ENCODE data around the gene CMTM1. TPM values are rescaled to one million over a fixed set of nuclear protein-coding genes. Genes with fewer than 3 reads are reported as not detected.

CMTM1 gene
- total and polyA plus RNA-seq, 2 donors from 2014 or later = 4.6 TPM; not detected in 1

DNA sequence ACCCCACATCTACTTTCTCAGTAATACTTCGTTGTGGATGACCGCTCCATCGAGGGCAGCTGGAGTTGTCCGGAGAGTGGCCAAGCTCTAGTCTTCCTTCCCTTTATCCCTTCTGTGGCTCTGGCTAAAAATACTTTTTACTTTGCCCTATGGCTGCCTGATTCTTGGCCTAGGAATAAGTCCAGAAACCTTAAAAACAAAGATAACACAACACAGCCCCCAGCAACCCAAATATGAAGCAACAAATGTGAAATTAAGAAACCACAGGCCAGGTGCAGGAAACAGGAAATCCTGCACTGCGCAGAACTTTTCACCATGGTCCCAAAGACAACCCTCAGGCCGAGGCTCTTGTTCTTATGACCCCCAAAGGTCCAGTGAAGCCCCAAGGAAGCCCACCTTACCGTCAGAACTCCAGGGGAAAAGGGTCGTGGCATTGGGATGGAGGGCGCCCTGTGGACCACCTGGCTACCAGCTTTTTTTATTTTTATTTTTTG lies 42.3 kb upstream of the CMTM1 start:
- H3K4me1 ChIP-seq (ENCODE audit: control insufficient read depth in 2 of 3, insufficient read depth in 2 of 3, low read depth in 1 of 3, low read length in 3 of 3) = peaks cover 0 to 11% (median 0%) of the 10 kb centered on the region in 3 donors
- H3K27ac ChIP-seq (ENCODE audit: low read depth in 2 of 2, low read length in 2 of 2) = no peak overlapping the region
- intact Hi-C loops (cut with DNase I) = no loop called here
- H3K4me3 ChIP-seq (ENCODE audit: low read length in 3 of 3) = no peak overlapping the region
- H3K36me3 ChIP-seq (ENCODE audit: control insufficient read depth in 2 of 3, insufficient read depth in 3 of 3, low read length in 3 of 3) = peaks cover 0 to 25% (median 13%) of the 10 kb centered on the region in 3 donors
- no peaks in the 10 kb centered on the region for H3K9me3 ChIP-seq (ENCODE audit: control insufficient read depth in 2 of 3, insufficient read depth in 1 of 3, low read length in 3 of 3)
- no peak for TF ChIP-seq CTCF (IDR thresholded peaks at IDR 0.05; ENCODE audit: borderline replicate concordance, extremely low read depth, insufficient read depth)
- DNase-seq (no peak), FAIRE-seq (no peak)
- no peak overlapping the region for H3K9ac ChIP-seq (ENCODE audit: low read length in 3 of 3)
- H3K27me3 ChIP-seq (ENCODE audit: control insufficient read depth, insufficient read depth, low read length) = no peaks in the 10 kb centered on the region

DNA sequence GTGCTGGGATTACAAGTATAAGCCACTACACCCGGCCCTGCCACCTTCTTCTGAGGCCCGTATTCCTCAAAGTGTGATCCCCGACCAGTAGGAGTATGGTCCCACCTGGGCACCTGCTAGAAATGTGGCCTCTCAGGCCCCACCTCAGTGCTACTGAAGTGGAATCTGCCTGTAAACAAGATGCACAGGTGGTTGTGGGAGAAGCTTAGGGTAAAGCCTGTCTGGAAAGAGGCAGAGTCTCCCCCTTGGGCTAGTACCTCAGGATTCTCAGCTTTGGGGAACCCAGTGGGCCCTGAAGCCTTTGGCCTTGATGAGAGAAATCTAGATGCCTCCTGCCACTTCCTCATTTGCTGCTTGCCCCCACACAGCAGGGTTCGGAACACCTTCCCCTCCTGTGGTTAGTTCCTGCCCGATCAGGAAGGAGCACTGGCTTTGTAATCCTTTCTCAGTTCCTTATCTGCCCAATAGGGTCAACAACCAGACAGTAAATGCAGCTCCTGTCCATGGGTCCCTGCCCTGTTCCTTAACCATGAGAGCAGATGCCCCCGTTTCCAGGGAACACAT lies 41.6 kb upstream of the CMTM1 start:
- H3K4me3 ChIP-seq (ENCODE audit: low read length in 3 of 3) = no peak overlapping the region

GRCh38 chr16:66525396-66526180 lies 40.7 kb upstream of the CMTM1 start:
- intact Hi-C loops (cut with DNase I) = no loop called here
- no peak for FAIRE-seq
- Histone ChIP-seq H3K9me3 (ENCODE audit: control insufficient read depth in 2 of 3, insufficient read depth in 1 of 3, low read length in 3 of 3) (no peaks in the 10 kb centered on the region), H3K4me3 (ENCODE audit: low read length in 3 of 3) (no peak overlapping the region), H3K36me3 (ENCODE audit: control insufficient read depth in 2 of 3, insufficient read depth in 3 of 3, low read length in 3 of 3) (peaks cover 3 to 34% (median 23%) of the 10 kb centered on the region in 3 donors), H3K27me3 (ENCODE audit: control insufficient read depth, insufficient read depth, low read length) (no peaks in the 10 kb centered on the region), H3K9ac (ENCODE audit: low read length in 3 of 3) (no peak overlapping the region), H3K27ac (ENCODE audit: low read depth in 2 of 2, low read length in 2 of 2) (no peak overlapping the region), H3K4me1 (ENCODE audit: control insufficient read depth in 2 of 3, insufficient read depth in 2 of 3, low read depth in 1 of 3, low read length in 3 of 3) (peaks cover 0 to 7% (median 0%) of the 10 kb centered on the region in 3 donors)
- TF ChIP-seq CTCF (IDR thresholded peaks at IDR 0.05; ENCODE audit: borderline replicate concordance, extremely low read depth, insufficient read depth) = no peak
- DNase-seq = no peak

More for the DNA sequence above, 41.6 kb upstream of the CMTM1 start:
- no peak for DNase-seq
- H3K27ac ChIP-seq (ENCODE audit: low read depth in 2 of 2, low read length in 2 of 2) = peak overlapping the region in 1 of 2 donors; percentile 57
- H3K4me1 ChIP-seq (ENCODE audit: control insufficient read depth in 2 of 3, insufficient read depth in 2 of 3, low read depth in 1 of 3, low read length in 3 of 3) = peaks cover 0 to 8% (median 0%) of the 10 kb centered on the region in 3 donors
- no peaks in the 10 kb centered on the region for H3K9me3 ChIP-seq (ENCODE audit: control insufficient read depth in 2 of 3, insufficient read depth in 1 of 3, low read length in 3 of 3)
- H3K36me3 ChIP-seq (ENCODE audit: control insufficient read depth in 2 of 3, insufficient read depth in 3 of 3, low read length in 3 of 3) = peaks cover under 1 to 29% (median 19%) of the 10 kb centered on the region in 3 donors
- no peak for TF ChIP-seq CTCF (IDR thresholded peaks at IDR 0.05; ENCODE audit: borderline replicate concordance, extremely low read depth, insufficient read depth)
- intact Hi-C loops (cut with DNase I) = no loop called here
- no peaks in the 10 kb centered on the region for H3K27me3 ChIP-seq (ENCODE audit: control insufficient read depth, insufficient read depth, low read length)
- no peak overlapping the region for H3K9ac ChIP-seq (ENCODE audit: low read length in 3 of 3)
- FAIRE-seq = no peak

All from kidney (tissue), 14 donors.